PC-9 (cell line): ENCODE data around the gene BAZ1B. TPM values are rescaled to one million over a fixed set of nuclear protein-coding genes. Genes with fewer than 3 reads are reported as not detected.
"Not testable (repeated sequence)": the region's sequence is repeated elsewhere in the genome, so short reads cannot be mapped to it uniquely, and the experiment has no call there.

Experiments used
- BruUV-seq: library from RNA; stranded (reverse); fragments of 400-500 nt; replicated peaks from 2 replicates; lab custom pipeline; 2021; lab: Mats Ljungman, UMichigan
- CTCF ChIA-PET: fragments of 300-600 bp; sonication (Branson Sonifier 250); formaldehyde crosslinking; loops from one replicate; lab custom pipeline; 2022; ENCODE audit warnings: antibody characterized with exemption; lab: Charles Lee
- POLR2A ChIA-PET: fragments of 300-600 bp; sonication (Branson Sonifier 250); formaldehyde crosslinking; loops from one replicate; lab custom pipeline; 2022; ENCODE audit warnings: antibody characterized with exemption; ENCODE audit not compliant: unreplicated experiment; lab: Charles Lee
- DNase-seq, 2 experiments: peaks; one replicate each; pipeline versions ENCODE4 v3.0.0 to v3.0.0-alpha.2; 2015 to 2022; ENCODE audit warnings: mixed read lengths in 1 of 2
- H2AFZ ChIP-seq: fragments of 200-600 bp; sonication (generic); 2 replicates; pipeline ENCODE4 v1.8.1; 2017; ENCODE audit warnings: antibody characterized with exemption
- H3F3A ChIP-seq: fragments of 200-600 bp; sonication (generic); 2 replicates; pipeline ENCODE4 v1.8.1; 2017; ENCODE audit warnings: antibody characterized with exemption, mild to moderate bottlenecking, low read depth; ENCODE audit not compliant: insufficient read depth
- H3K27ac ChIP-seq: fragments of 200-600 bp; sonication (generic); 2 replicates; pipeline ENCODE4 v1.6.1; 2016; ENCODE audit warnings: mixed run types
- H3K27me3 ChIP-seq: fragments of 200-600 bp; sonication (generic); 2 replicates; pipeline ENCODE4 v1.6.1; 2016; ENCODE audit warnings: low read depth, mixed run types; ENCODE audit not compliant: insufficient read depth
- H3K36me3 ChIP-seq: fragments of 200-600 bp; sonication (generic); 2 replicates; pipeline ENCODE4 v1.6.1; 2016; ENCODE audit warnings: low read depth, mixed run types
- H3K4me1 ChIP-seq: fragments of 200-600 bp; sonication (generic); replicated peaks from 2 replicates; pipeline ENCODE4 v1.6.1; 2016; ENCODE audit warnings: mixed run types; ENCODE audit not compliant: insufficient read depth
- H3K4me2 ChIP-seq: fragments of 200-600 bp; sonication (generic); 2 replicates; pipeline ENCODE4 v1.6.1; 2017; ENCODE audit warnings: mixed run types
- H3K4me3 ChIP-seq: fragments of 200-600 bp; sonication (generic); 2 replicates; pipeline ENCODE4 v1.6.1; 2016; ENCODE audit warnings: mixed run types
- H3K79me2 ChIP-seq: fragments of 200-600 bp; sonication (generic); 2 replicates; pipeline ENCODE4 v1.6.1; 2017; ENCODE audit warnings: low read depth, mixed run types
- H3K9me2 ChIP-seq: fragments of 200-600 bp; sonication (generic); 2 replicates; pipeline ENCODE4 v1.8.1; 2017; ENCODE audit warnings: mild to moderate bottlenecking; ENCODE audit not compliant: insufficient read depth
- H3K9me3 ChIP-seq: fragments of 200-600 bp; sonication (generic); 2 replicates; pipeline ENCODE4 v1.8.1; 2016; ENCODE audit warnings: low read depth; ENCODE audit not compliant: insufficient read depth
- H4K20me1 ChIP-seq: fragments of 200-600 bp; sonication (generic); 2 replicates; pipeline ENCODE4 v1.8.1; 2017; ENCODE audit not compliant: insufficient read depth
- EZH2 ChIP-seq: fragments of 200-600 bp; sonication (generic); IDR thresholded peaks from 2 replicates; pipeline ENCODE4 v1.8.0; 2017; ENCODE audit warnings: antibody characterized with exemption, low read depth
- intact Hi-C: fragments of 100-400 bp; cut with micrococcal nuclease; formaldehyde crosslinking; loops from one replicate; pipeline ENCODE4 v1.10.0; 2022; ENCODE audit not compliant: unreplicated experiment
- total RNA-seq: library from RNA; stranded (reverse); gene quantifications from 2 replicates; pipeline ENCODE4 v1.2.3, GENCODE V29; 2021
- TF ChIP-seq, protein P1 (sequence below): fragments of 200-600 bp; sonication (generic); conservative IDR thresholded peaks from 2 replicates; pipeline ENCODE4 v1.6.1; 2017; ENCODE audit warnings: mixed run types, antibody characterized with exemption, mild to moderate bottlenecking, moderate library complexity

BAZ1B gene
- total RNA-seq, 1 experiment from 2014 or later = 88.4 TPM

DNA sequence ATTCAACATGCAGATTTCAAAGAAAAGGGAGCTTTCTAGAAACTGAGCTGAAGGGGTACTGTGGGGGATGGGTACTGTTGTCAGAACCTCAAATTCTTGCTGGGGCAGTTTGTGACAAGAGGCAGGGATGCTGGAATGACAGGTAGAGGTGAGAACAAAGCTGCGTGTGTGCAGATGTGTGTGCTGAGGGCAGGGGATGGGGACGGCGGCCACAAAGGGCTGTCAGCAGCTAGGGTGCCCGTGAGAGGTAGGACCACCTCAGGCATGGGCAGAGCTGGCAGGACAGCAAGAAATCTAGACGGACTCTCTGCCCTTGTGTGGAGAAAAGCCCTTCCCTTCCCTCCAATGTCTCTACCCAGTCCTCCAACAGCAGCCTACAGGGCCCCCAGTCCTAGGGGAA is 14.4 kb upstream of the BAZ1B start:
- intact Hi-C loops = no loop called here
- no peak for DNase-seq
- Histone ChIP-seq H3K27me3 (no peaks in the 10 kb centered on the region), H2AFZ (no peak overlapping the region), H3K27ac (no peak overlapping the region), H3K4me1 (no peaks in the 10 kb centered on the region), H3K36me3 (0 out of 2 replicates have a peak, but pooled peaks cover 12% of the 10 kb centered on the region), H4K20me1 (no peaks in the 10 kb centered on the region), H3K4me3 (no peak overlapping the region), H3K79me2 (no peaks in the 10 kb centered on the region), H3K4me2 (no peak overlapping the region), H3F3A (no peaks in the 10 kb centered on the region; the same call in 1 of the 2 replicates), H3K9me3 (no peaks in the 10 kb centered on the region), H3K9me2 (no peaks in the 10 kb centered on the region)
- ChIA-PET CTCF (no interaction called here), POLR2A (no interaction called here)
- TF ChIP-seq, protein P1, sequence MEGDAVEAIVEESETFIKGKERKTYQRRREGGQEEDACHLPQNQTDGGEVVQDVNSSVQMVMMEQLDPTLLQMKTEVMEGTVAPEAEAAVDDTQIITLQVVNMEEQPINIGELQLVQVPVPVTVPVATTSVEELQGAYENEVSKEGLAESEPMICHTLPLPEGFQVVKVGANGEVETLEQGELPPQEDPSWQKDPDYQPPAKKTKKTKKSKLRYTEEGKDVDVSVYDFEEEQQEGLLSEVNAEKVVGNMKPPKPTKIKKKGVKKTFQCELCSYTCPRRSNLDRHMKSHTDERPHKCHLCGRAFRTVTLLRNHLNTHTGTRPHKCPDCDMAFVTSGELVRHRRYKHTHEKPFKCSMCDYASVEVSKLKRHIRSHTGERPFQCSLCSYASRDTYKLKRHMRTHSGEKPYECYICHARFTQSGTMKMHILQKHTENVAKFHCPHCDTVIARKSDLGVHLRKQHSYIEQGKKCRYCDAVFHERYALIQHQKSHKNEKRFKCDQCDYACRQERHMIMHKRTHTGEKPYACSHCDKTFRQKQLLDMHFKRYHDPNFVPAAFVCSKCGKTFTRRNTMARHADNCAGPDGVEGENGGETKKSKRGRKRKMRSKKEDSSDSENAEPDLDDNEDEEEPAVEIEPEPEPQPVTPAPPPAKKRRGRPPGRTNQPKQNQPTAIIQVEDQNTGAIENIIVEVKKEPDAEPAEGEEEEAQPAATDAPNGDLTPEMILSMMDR = no peak
- no peak for TF ChIP-seq EZH2
- BruUV-seq = no TSS peak

DNA sequence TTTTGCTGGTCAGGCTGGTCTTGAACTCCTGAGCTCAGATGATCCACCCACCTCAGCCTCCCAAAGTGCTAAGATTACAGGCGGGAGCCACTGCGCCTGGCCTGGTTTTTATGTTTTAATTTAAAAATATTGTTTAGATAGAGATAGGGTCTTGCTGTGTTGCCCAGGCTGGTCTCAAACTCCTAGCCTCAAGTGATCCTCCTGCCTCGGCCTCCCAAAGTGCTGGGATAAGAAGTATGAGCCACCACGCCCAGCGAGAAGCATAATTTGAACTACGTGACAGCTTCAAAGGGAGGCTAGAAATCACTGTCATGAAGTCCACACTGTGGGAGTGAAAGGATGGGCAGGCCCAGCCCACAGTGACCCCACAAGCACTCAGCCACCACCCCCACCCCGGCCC is 13.8 kb upstream of the BAZ1B start:
- BruUV-seq, H3K9me2 ChIP-seq, H2AFZ ChIP-seq, POLR2A ChIA-PET, intact Hi-C loops, H3K4me1 ChIP-seq, CTCF ChIA-PET, H3K9me3 ChIP-seq, H3K27ac ChIP-seq, H3K4me3 ChIP-seq, H3K27me3 ChIP-seq, H3F3A ChIP-seq, H3K79me2 ChIP-seq, H3K4me2 ChIP-seq, DNase-seq, H4K20me1 ChIP-seq: not testable (repeated sequence)
- 0 out of 2 replicates have a peak, but pooled peaks cover 12% of the 10 kb centered on the region for H3K36me3 ChIP-seq

DNA sequence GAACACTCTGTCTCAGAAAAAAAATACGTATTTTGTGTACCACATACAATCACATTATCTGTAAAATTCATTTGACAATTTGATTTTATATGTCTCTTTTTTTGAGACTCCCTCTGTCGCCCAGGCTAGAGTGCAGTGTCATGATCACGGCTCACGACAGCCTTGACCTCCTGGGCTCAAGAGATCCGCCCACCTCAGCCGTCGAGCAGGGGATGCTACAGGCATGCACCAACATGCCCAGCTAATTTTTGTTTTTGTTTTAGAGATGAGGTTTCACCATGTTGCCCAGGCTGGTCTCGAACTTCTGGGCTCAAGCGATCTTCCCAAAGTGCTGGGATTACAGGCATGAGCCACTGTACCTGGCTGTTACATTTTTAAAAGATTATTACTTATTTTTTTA is 11.6 kb upstream of the BAZ1B start:
- BruUV-seq = no TSS peak
- intact Hi-C loops = no loop called here
- Histone ChIP-seq H3F3A (no peaks in the 10 kb centered on the region; the same call in 1 of the 2 replicates), H4K20me1 (no peaks in the 10 kb centered on the region), H3K9me3 (no peaks in the 10 kb centered on the region), H3K36me3 (0 out of 2 replicates have a peak, but pooled peaks cover 4% of the 10 kb centered on the region), H3K79me2 (no peaks in the 10 kb centered on the region), H3K4me1 (no peaks in the 10 kb centered on the region), H3K4me2 (no peak overlapping the region), H3K27ac (no peak overlapping the region), H3K9me2 (no peaks in the 10 kb centered on the region), H2AFZ (no peak overlapping the region), H3K27me3 (no peaks in the 10 kb centered on the region), H3K4me3 (no peak overlapping the region)
- TF ChIP-seq, protein P1 = no peak
- TF ChIP-seq EZH2 = no peak
- CTCF ChIA-PET = no interaction called here
- no peak for DNase-seq
- POLR2A ChIA-PET = no interaction called here

DNA sequence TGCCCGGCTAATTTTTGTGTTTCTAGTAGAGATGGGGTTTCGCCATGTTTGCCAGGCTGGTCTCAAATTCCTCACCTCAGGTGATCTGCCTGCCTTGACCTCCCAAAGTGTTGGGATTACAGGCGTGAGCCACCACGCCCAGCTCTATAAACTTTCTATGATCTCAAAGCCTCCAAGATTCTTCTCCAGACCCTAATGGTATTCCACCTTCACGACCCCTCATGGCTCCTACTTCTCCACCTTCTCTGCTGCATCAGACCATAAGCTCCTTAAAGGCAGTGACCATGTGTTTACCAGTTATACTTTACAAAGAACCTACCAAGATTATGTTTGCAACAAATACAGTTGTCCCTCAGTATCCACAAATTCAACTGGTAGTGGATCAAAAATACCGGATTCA is 10.1 kb upstream of the BAZ1B start:
- Histone ChIP-seq H3K36me3 (no peaks in the 10 kb centered on the region), H4K20me1 (no peaks in the 10 kb centered on the region), H3K9me2 (no peaks in the 10 kb centered on the region), H3K4me3 (no peak overlapping the region), H2AFZ (no peak overlapping the region), H3F3A (no peaks in the 10 kb centered on the region; the same call in 1 of the 2 replicates), H3K27me3 (no peaks in the 10 kb centered on the region), H3K9me3 (no peaks in the 10 kb centered on the region), H3K79me2 (no peaks in the 10 kb centered on the region), H3K27ac (no peak overlapping the region), H3K4me1 (no peaks in the 10 kb centered on the region), H3K4me2 (no peak overlapping the region)
- ChIA-PET CTCF (no interaction called here), POLR2A (no interaction called here)
- DNase-seq = no peak
- TF ChIP-seq, protein P1 = no peak
- no peak for TF ChIP-seq EZH2
- intact Hi-C loops = no loop called here
- no TSS peak for BruUV-seq
